GM19324 (cell line): ENCODE measurements around the gene STRIP2.
"Not testable (repeated sequence)": the region's sequence is repeated elsewhere in the genome, so short reads cannot be mapped to it uniquely, and the experiment has no call there.

Source experiments
- ATAC-seq: cut with Tn5 transposase; IDR thresholded peaks from one replicate; pipeline ENCODE4 v1.9.1; 2021; ENCODE audit warnings: mild to moderate bottlenecking, moderate library complexity; ENCODE audit not compliant: unreplicated experiment, low FRiP score

STRIP2 gene, protein sequence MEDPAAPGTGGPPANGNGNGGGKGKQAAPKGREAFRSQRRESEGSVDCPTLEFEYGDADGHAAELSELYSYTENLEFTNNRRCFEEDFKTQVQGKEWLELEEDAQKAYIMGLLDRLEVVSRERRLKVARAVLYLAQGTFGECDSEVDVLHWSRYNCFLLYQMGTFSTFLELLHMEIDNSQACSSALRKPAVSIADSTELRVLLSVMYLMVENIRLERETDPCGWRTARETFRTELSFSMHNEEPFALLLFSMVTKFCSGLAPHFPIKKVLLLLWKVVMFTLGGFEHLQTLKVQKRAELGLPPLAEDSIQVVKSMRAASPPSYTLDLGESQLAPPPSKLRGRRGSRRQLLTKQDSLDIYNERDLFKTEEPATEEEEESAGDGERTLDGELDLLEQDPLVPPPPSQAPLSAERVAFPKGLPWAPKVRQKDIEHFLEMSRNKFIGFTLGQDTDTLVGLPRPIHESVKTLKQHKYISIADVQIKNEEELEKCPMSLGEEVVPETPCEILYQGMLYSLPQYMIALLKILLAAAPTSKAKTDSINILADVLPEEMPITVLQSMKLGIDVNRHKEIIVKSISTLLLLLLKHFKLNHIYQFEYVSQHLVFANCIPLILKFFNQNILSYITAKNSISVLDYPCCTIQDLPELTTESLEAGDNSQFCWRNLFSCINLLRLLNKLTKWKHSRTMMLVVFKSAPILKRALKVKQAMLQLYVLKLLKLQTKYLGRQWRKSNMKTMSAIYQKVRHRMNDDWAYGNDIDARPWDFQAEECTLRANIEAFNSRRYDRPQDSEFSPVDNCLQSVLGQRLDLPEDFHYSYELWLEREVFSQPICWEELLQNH

GRCh38 chr7:129433847-129434674, at the start of gene STRIP2:
STRIP2 (plus strand) TSS chr7:129434432; CDS start chr7:129434473, 41 bp downstream.
- ATAC-seq: peak; percentile 96

DNA sequence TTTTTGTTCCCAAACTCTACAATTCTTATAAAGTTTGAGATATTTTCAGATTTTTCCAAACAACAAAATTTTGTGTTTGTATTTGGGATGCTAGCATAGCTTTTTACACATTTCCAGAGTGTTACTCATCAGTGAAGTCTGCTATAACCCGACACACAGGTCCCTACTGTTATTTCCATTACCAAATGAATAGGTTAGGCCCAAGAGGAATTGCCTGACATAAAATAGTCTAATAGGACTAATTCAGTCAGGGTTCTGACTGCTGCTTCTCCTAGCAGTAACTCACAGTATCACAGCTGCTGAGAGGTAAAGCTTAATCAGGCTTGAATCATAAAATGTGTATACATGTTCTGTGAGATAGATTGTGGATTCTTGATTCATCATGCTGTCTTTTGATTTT, 49.1 kb upstream of the STRIP2 start:
- ATAC-seq: no peak

DNA sequence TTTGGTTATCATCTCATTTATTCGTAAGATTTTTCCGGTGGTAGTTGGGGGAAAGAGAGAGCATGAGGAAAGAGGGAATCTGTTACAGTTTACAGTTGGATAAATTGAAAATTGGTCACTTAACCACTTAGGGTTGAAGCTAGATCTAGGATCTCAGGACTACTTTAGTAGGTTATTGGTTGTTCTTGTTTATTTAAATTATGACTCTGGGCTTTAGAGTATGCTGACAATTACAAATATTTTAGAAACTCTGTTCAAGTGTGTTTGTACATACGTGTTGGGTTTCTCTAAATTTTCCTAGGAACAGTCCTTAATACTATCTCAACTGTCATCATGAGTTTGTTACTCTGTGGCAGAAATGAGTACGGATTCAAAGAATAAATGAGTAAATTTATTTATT, 48.6 kb upstream of the STRIP2 start:
- no peak for ATAC-seq

GRCh38 chr7:129386506-129386905, 47.7 kb upstream of the STRIP2 start:
- no peak for ATAC-seq

DNA sequence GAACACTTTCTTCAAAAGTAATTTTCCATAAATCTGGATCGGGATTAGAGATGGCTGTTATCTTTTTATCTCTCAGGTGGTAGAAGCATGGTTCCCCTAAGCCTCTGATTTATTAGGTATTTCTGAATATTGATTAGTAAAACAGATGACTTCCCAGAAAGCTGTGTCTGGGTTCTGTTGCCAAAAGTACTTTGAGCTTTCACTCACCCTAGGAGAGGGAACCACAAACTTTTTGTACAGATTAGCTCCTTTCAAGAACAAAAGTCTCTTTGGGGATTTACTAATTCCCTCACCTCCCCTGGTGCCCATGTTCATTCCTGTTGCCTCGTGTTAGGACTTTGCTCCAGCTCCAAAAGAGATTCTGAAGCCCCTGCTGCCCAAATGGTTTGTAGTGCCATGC, 46.7 kb upstream of the STRIP2 start:
- ATAC-seq: no peak

GRCh38 chr7:129388333-129389098, 45.7 kb upstream of the STRIP2 start:
- ATAC-seq: no peak

- ATAC-seq: no peak
Measured at GRCh38 chr7:129389829-129390228, 44.4 kb upstream of the STRIP2 start.

GRCh38 chr7:129390314-129390713, 43.9 kb upstream of the STRIP2 start:
- no peak for ATAC-seq

- ATAC-seq: no peak
Measured at GRCh38 chr7:129391546-129392171, 42.6 kb upstream of the STRIP2 start.

- no peak for ATAC-seq
Measured at GRCh38 chr7:129393255-129393654, 41.0 kb upstream of the STRIP2 start.

GRCh38 chr7:129394101-129394500, 40.1 kb upstream of the STRIP2 start:
- ATAC-seq: no peak

DNA sequence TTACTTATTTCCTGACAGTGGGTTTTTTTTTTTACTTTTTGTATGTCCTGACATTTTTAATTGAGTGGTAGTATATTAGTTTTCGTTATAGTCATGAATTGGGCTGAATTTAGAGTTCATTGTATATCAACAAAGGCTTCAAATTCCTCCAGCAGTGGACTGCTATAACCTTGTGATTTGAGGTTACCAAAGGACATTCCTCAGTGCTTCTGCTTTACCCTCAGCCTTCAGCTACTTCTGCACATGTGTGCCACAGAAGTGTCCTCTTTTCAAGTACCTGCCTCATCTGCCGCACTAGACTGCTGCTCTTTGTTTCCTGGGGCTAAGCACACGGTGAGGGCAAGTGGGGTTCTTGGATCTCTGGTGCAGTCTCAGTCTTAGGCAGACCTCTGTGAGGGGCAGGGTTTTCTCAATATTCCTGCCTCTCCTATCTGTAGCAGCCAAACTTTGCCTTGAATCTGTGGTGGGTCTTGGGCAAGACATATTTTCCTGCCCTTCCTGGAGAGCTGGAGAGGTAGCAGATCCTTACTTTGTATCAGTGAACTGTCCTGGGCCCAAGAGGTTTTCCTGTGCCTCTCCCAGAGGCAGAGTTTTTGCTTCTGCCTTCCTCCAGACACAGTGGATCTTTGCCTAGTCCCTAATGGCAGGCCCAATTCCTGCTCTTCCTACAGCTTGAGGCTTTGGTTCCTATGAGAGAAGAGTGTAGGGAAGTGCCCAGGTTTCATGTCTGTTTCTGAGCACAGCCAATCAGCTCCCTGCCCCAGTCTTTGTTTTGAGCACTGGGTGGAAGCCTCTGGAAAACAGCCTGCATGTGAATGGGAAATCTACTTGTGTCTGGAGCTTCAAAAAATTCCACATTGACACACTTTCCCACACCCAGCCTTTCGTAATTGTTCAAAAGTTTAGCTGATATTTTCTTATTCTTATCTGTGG, 39.0 kb upstream of the STRIP2 start:
- ATAC-seq: no peak

DNA sequence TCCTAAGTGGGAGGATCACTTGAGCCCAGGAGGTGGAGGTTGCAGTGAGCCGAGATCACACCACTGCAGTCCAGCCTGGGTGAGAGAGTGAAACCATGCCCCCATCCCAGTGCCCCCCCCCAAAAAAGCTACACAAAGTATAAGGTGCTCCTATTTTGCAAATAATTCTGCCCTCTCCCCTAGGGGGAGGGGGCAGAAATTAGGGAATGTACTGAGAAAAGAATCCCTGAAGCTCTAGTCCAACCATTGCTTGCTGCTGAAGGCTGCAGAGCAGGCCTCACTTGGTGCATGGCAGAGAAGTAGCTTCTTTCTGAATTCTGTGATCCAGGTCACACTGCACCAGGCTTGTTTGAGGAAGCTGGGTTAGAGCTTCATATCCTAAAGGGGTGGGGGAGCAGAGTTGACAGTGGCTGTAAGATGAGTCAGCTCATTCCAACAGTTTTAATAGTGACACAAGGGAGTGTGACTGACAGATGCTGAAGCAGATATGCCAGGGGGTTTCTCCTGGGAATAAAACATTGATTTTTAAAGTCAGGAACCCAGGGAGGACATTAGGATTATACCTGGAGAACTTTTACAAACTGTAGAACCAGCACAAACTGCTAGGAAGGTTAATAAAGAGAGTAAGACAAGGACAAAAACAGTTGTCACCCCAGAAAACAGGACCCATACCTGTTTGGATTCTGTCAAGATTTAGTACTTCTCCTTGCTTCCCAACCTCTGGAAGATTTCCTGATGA, 32.8 kb upstream of the STRIP2 start:
- ATAC-seq: no peak

DNA sequence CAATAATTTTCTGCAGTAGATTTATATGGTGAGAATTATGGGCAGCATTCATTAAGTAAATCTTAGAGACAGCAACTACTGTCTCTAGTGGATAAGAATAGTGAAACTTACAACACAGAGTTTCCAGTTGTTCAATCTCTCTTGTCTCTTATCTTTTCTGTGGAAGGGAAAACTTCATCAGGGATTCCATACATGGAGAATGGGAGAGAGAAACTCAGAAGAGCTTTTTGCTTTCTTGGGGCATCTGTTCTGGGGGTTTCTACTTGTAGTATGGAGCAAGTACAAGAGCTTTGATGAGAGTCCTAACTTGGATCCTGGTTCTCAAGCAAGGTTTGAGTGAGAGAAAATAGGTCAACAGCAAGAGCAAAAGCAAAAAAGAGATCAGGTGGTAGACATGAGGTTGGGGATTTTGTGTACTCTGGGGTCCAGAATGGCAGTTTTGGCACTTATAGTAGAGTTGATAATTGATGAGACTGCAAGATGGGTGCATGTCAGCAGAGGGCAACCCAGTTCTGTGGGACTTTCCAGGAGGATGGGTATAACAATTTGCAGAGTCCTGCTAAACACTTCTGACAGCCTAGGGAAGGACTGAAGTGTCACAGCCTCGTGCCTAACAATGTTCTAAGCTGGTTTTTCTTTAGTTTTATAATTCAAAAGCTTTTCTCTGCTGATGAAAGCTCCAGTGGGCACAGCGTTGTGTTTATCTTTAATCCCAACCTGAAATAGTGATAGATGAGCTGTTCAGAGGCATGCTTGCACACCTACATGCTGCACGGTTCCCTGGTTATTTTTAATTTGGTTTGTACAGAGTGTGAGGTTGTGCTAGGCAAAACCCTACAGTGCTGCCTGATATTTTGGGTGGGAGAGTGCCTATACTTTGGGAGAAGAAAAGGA, 32.0 kb upstream of the STRIP2 start:
- no peak for ATAC-seq

DNA sequence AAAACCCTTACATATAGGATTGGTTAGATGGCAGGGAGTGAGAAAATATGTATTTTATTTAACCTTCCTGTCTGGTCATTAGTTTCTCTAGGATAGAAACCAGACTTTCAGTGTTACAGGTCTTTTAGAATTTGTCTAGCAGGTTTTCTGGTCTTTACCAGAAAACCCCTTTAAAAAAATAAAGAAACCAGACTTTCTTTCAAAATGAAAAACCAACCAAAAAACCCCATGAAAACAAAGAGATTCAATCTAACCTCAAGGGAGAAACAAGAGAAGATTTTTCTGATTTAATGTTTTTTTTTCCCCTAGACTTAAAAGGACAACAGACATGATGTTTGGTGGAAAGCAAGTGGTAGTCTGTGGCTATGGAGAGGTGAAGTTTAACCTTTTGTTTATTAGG, 28.7 kb upstream of the STRIP2 start:
- no peak for ATAC-seq

- ATAC-seq: not testable (repeated sequence)
Measured at GRCh38 chr7:129410238-129410637, 24.0 kb upstream of the STRIP2 start.

GRCh38 chr7:129412501-129412900, 21.7 kb upstream of the STRIP2 start:
- ATAC-seq: no peak
